Cardiac muscle cell (in vitro differentiated cells and primary cell): Measurements from ENCODE around the gene INTS4. TPM values are rescaled to one million over a fixed set of nuclear protein-coding genes. Genes with fewer than 3 reads are reported as not detected.
A peak's percentile ranks its signal among the peaks of the same experiment; 100 is the strongest.
"Not testable (repeated sequence)": the region's sequence is repeated elsewhere in the genome, so short reads cannot be mapped to it uniquely, and the experiment has no call there.

Experiments used
- DNase-seq, 2 donors: peaks; one replicate each; pipeline versions ENCODE4 v3.0.0 to v3.0.0-alpha.2; 2010 to 2017; ENCODE audit warnings: low read depth in 1 of 2, low spot score in 1 of 2
- H3K27ac ChIP-seq: fragments of 200-600 bp; sonication (generic); 2 replicates; pipeline ENCODE4 v1.5.1; 2016
- H3K27me3 ChIP-seq: fragments of 200-600 bp; sonication (generic); 2 replicates; pipeline ENCODE4 v1.6.0; 2016; ENCODE audit warnings: control low read depth
- H3K36me3 ChIP-seq: fragments of 200-600 bp; sonication (generic); 2 replicates; pipeline ENCODE4 v1.5.1; 2016; ENCODE audit warnings: control low read depth
- H3K4me1 ChIP-seq: fragments of 200-600 bp; sonication (generic); 2 replicates; pipeline ENCODE4 v1.8.1; 2017; ENCODE audit warnings: low read depth, mild to moderate bottlenecking, mixed run types
- H3K4me3 ChIP-seq: fragments of 200-600 bp; sonication (generic); 2 replicates; pipeline ENCODE4 v1.5.1; 2016; ENCODE audit warnings: mild to moderate bottlenecking
- H3K9me3 ChIP-seq: fragments of 200-600 bp; sonication (generic); 2 replicates; pipeline ENCODE4 v1.5.1; 2017; ENCODE audit warnings: low read depth, mild to moderate bottlenecking, control low read depth
- CTCF ChIP-seq: IDR thresholded peaks from 2 replicates; pipeline ENCODE4 v1.5.1; 2012; ENCODE audit warnings: low read depth, mild to moderate bottlenecking, low read length
- polyA plus RNA-seq: library from polyadenylated mRNA; unstranded; fragments of >200 nt; fragmentation: Nextera tagmentation; extraction: Ambion mirVana; gene quantifications from 2 replicates; pipeline ENCODE4 v1.2.1, GENCODE V29; 2016
- total RNA-seq: library from RNA; depleted of rRNA; stranded (reverse); fragments of >200 nt; gene quantifications from 2 replicates; pipeline ENCODE4 v1.2.3, GENCODE V29; 2016

Gene INTS4
- total and polyA plus RNA-seq, 2 experiments from 2014 or later: 29.4 to 30.5 TPM

- peaks cover 11% of the 10 kb centered on the region for H3K36me3 ChIP-seq
- DNase-seq: no peak
- H3K4me3 ChIP-seq: no peak overlapping the region
- H3K27me3 ChIP-seq: no peaks in the 10 kb centered on the region
- no peaks in the 10 kb centered on the region for H3K4me1 ChIP-seq
- TF ChIP-seq CTCF: no peak
- H3K9me3 ChIP-seq: no peaks in the 10 kb centered on the region
- no peak overlapping the region for H3K27ac ChIP-seq
These were observed 109.7 kb downstream of the INTS4 start for GRCh38 chr11:77884829-77885190.

GRCh38 chr11:77884186-77884828, 110.2 kb downstream of the INTS4 start:
- no peaks in the 10 kb centered on the region for H3K27me3 ChIP-seq
- no peak overlapping the region for H3K4me3 ChIP-seq
- H3K4me1 ChIP-seq: no peaks in the 10 kb centered on the region
- no peaks in the 10 kb centered on the region for H3K9me3 ChIP-seq
- no peak for TF ChIP-seq CTCF
- no peak overlapping the region for H3K27ac ChIP-seq
- peaks cover 11% of the 10 kb centered on the region for H3K36me3 ChIP-seq
- peak in 1 of 2 donors; percentile 83 for DNase-seq

- no peak for TF ChIP-seq CTCF
- DNase-seq: no peak
- Histone ChIP-seq H3K27me3 (no peaks in the 10 kb centered on the region), H3K27ac (no peak overlapping the region), H3K36me3 (peaks cover 11% of the 10 kb centered on the region), H3K9me3 (no peaks in the 10 kb centered on the region), H3K4me1 (no peaks in the 10 kb centered on the region), H3K4me3 (no peak overlapping the region)
These were observed 110.7 kb downstream of the INTS4 start for GRCh38 chr11:77883775-77884174.

GRCh38 chr11:77882396-77882795, 112.1 kb downstream of the INTS4 start:
- peaks cover 12% of the 10 kb centered on the region for H3K36me3 ChIP-seq
- H3K27me3 ChIP-seq: no peaks in the 10 kb centered on the region
- H3K4me1 ChIP-seq: no peaks in the 10 kb centered on the region
- peak in 1 of 2 donors; percentile 49 for DNase-seq
- TF ChIP-seq CTCF: no peak
- H3K9me3 ChIP-seq: no peaks in the 10 kb centered on the region
- no peak overlapping the region for H3K27ac ChIP-seq
- no peak overlapping the region for H3K4me3 ChIP-seq

- no peak for TF ChIP-seq CTCF
- Histone ChIP-seq H3K4me3 (no peak overlapping the region), H3K36me3 (peaks cover 19% of the 10 kb centered on the region), H3K27me3 (no peaks in the 10 kb centered on the region), H3K4me1 (no peaks in the 10 kb centered on the region), H3K9me3 (no peaks in the 10 kb centered on the region), H3K27ac (no peak overlapping the region)
- peak in 1 of 2 donors; percentile 68 for DNase-seq
These were observed 115.2 kb downstream of the INTS4 start for GRCh38 chr11:77879218-77879617.

- peak in 1 of 2 donors; percentile 89 for DNase-seq
- H3K27me3 ChIP-seq, H3K27ac ChIP-seq, H3K9me3 ChIP-seq, H3K4me3 ChIP-seq, H3K4me1 ChIP-seq: not testable (repeated sequence)
- H3K36me3 ChIP-seq: peaks cover 15% of the 10 kb centered on the region
These were observed 116.2 kb downstream of the INTS4 start for GRCh38 chr11:77878247-77878646.
